Vagina (tissue), 2 donors: ENCODE results near the gene CNDP1.

Experiments
- CTCF ChIP-seq, 3 experiments: fragments of 450-650 bp in 2 of 3; fragments of 200-600 bp in 1 of 3; sonication (generic) in 1 of 3; IDR thresholded peaks; one replicate each; pipeline ENCODE4 v1.5.1; 2017 to 2019; ENCODE audit warnings: antibody characterized with exemption in 3 of 3, mild to moderate bottlenecking in 2 of 3, moderate library complexity in 2 of 3
- POLR2A ChIP-seq, 2 donors: fragments of 450-650 bp; IDR thresholded peaks; one replicate each; pipeline ENCODE4 v1.6.1; 2017; ENCODE audit warnings: antibody characterized with exemption in 2 of 2, mild to moderate bottlenecking in 2 of 2, moderate library complexity in 2 of 2
- POLR2AphosphoS5 ChIP-seq, 2 donors: sonication (generic); formaldehyde crosslinking; IDR thresholded peaks; one replicate each; pipeline ENCODE4 v1.9.0; 2017; ENCODE audit warnings: antibody characterized with exemption in 2 of 2, mild to moderate bottlenecking in 2 of 2, low read depth in 1 of 2; ENCODE audit not compliant: insufficient read depth in 1 of 2

GRCh38 chr18:74582642-74583041 is 48.3 kb downstream of the CNDP1 start:
- no peak for TF ChIP-seq CTCF (IDR thresholded peaks at IDR 0.05)
- no peak for TF ChIP-seq POLR2A (IDR thresholded peaks at IDR 0.05)
- no peak for TF ChIP-seq POLR2AphosphoS5 (IDR thresholded peaks at IDR 0.05; ENCODE audit: insufficient read depth in 1 of 2, low read depth in 1 of 2)
